ENCODE measurements around the gene AGTPBP1.

DNA sequence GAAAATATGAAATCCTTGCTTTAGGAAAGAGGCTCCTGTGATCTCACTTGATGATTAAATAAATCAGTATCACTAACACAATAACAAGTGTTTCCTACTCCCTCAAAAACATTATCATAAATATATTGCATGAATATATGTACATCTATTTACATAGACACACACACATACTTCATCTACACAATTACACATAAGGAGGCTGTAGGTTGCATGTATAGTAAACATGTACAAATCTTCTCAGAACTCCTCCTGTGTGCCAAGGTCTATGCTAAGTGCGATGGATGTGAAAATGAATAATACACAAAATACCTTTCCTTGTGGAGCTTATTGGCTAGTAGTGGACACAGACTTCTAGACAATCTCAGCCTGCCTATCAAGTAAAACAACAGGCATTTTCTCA is 239.9 kb downstream of the AGTPBP1 start:
- TF ChIP-seq CTCF (conservative IDR thresholded peaks at IDR 0.05; ENCODE audit: low read length) (no peak), EZH2phosphoT487 (IDR thresholded peaks at IDR 0.05; ENCODE audit: borderline replicate concordance, low read depth, low read length) (no peak)
